NCI-H2107 treated with DMSO at 0.1 percent for 48 hours (cell line): ENCODE data around the gene SPEF1.

Experiments
- DNase-seq: peaks from one replicate; lab custom pipeline; 2025; ENCODE audit not compliant: unreplicated experiment; lab: John Stamatoyannopoulos, UW

Gene SPEF1

DNA sequence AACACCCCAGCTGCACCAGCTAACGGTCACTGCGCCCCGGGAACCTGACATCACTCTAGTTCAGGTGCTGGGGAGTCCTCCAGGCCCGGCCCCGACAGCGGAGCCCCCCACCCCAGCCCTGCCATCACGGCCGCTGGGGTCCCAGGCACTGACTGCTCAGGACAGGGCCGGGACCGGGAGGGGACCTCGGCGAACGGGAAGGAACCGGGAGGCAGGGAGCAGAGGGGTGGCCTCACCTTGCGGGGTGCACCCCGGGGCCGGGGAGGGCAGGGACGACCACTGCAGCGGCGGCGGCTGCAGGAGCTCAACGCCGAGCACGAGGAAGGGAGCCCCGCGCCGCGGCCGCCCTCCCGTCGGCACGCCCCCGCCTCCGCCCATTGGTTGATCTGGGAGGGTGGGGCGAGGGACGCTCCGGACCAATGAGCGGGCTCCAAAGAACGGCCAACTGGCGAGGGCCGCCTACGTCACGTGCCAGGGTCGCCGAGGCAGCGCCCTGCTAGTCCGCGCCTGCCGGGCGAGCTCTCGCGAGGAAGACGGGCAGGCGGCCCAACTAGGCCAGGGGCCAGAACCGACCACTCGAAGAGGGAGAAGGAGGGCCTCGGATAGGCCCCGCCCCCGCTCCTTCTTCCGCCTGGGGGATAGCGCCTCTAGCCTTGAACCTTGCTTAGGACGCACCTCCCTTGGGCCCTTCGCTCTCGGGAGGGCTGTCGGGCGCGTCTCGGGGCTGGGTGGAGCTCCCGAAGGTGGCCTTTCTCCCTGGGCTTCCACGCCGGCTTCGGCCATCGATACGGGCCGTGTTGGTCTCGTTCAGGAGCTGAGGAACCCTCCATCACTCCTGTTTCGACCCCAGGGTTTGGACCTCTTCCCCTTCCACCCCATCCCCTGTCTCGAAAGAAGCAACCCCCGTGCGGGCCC lies 13.6 kb downstream of the SPEF1 start, which contains the start of gene ADISSP:
Gene ADISSP (minus strand): TSS at position 327 of the 915 bp plus-strand sequence. CDS start 7,653 bp downstream, outside the sequence.
- peak; percentile 71 for DNase-seq

DNA sequence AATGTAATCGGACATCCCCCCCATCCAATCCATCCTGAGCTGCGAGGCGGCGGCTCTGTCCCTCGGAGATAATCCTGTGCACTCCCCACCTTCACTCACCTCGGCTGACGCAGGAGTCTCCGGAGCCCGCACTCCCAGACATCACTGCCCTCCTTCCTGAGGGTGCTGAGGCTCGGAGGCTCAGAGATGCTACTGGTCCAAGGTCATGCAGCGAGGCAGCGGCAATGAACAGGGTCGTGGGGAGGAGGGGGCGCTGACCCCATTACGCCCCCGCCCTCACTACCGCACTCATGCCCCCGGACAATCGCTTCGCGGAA lies 14.2 kb downstream of the SPEF1 start:
- DNase-seq = no peak

GRCh38 chr20:3766422-3767109 lies 14.7 kb downstream of the SPEF1 start:
- DNase-seq = no peak

DNA sequence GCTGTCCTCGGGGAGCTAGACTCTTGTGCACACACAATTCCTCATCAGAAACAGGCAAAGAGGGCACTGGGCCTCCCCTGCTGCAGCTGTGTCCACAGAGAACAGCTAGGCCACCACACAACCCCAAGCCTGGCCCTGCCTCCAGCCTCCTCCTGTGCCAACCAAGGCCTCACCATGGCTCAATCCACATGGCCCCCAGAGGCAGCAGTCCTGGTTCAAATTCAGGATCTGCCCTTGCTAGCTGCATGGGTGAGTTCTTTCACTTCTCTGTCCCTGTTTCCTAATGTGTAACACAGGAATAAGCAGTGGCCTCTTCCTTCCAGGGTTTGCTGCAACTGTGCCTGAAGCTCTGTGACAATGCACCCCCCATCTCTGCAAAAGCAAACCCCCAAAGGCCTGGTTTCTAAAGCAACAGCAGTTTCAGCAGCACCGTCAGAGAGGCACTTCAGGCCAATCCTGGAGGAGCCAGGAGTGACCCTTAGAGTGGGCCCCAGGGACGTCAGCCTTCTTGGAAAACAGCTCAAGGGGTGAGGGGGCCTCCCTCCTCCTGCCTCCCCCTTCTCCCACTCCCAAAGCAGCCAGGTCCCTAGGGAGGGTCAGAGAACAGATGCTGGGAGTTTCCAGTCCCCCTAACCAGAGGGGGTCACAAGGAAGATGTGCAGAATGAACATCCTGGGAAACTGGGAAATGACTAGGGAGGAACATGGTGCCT lies 15.9 kb downstream of the SPEF1 start:
- DNase-seq = no peak

DNA sequence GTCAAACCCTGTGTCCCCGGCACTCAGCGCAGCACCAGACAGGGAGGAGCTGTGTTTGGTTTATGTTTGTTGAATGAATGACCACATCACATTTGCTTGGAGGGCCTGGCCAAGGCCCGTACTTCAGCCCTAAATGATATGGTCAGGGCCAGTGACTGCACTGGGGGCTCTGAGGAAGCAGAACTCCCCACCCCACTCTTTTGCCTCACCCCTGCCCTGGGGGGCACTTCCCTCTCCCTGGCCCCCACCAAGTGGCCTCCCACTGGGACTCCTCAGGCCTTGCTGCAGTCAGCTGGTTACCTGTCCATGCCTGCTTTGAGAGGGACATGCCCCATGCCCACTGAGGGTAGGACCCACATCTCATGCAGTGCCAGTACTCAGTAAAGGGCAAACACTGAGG lies 16.6 kb downstream of the SPEF1 start:
- DNase-seq = no peak

DNA sequence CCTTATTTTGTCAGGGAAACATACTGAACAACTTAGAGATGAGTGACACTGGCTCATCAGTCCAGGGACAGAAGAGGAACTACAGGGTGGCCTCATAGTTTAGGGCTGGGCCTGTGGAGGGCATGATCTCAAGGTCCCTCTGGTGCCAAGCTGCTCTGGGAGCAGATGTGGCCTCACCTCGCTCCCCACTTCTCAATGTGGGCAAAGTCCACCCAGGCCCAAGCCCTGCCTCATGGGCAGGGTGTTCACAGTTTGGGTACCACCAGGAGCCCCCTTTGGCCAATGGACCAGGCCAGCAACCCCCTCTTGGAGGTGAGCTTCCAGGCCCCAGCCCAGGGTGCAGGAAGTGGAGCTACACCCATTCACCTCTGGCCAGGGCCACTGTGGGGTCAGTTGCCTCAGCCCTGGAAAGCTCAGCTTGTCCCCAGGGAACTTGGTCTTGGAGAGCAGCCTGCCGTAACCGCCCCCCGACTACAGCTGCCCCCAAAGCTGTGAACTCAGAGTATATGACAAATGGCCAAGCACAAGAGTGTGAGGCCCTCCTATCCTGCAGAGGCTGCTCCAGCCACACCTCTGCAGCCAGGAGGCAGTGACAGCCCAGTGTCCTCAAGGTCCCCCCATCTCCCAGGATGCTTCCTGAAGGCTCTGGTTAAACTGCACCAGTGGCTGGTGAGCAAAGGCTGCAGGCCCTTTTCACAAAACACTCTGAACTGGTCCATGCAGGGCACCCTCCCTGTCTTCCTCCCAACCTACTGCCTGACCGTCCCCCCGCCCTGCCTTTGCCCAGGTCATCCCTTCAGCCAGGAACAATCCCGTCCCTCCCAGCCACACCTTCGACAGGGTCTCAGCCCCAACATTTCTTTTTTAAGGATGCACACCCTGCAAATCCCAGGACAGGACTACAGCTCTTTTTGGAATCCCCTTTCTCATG lies 17.3 kb downstream of the SPEF1 start:
- no peak for DNase-seq

DNA sequence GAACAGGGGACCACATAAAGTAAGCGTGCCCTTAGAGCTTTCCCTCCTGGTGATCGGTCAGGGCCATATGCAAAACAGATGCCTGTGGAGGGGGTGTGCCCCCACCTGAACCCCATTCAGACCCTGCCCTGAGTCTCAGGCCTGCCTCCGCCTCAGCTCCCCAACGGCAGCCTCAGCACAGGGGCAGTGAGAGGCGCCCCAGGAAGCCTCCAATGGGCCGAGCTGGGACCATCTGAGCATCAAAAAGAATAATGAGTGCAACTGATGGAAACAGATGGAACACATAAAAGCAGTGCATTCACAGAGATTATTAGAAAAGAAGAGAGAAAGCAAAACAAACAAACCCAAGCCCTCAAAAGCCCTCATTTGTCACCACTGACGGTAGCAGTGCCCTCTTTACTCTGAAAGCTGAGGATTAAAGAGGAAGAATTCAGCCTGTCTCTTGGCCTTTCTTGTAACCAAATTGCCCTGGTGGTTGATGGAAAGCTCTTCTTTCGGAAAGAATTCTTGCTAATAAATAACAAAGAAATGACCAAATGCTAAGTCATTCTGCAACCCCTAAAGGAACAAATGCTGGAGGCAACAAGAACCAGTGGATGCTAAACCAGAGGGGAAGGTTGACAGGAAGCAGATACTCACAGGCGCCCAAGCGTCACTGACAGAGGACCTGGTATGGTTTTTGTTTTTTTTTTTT lies 20.4 kb downstream of the SPEF1 start:
- no peak for DNase-seq

DNA sequence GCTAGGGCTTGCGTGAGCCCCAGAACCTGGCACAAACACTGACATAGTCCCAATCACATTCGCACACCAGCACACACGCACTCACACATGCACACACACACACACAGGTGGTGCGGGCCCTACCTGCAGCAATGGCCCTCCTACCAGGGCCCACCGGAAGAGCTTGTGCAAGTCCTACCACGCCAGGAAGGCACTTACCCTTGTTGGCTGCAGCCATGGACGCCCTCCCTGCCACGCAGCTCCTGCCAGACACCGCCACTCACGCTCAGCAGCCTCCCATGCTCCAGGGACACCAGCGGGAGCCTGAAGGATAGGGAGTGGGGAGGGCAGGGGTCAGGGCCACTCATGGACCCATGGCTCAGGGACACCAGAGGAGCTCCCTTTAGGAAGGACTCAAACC lies 21.4 kb downstream of the SPEF1 start:
- DNase-seq = no peak

- DNase-seq = no peak
Measured at GRCh38 chr20:3759316-3759823, 21.9 kb downstream of the SPEF1 start.

DNA sequence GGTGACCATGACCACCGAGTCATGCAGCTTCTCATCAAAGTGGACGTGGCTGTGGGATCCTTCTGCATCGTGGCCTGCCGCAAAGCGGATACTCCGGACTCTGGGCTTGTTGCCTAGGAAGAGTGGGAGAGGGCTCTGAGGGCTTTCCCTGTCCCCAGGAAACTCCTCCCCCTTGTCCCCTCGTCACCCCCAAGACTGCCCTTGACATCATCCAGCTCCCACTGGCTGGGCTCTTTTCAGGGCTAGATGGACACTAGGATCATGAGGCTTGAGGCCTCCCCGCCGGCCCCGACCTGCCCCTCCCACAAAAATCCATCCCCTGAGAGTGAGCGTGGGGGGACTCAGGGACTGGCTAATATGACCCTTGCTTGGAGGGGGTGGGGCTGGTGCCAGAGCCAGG lies 22.7 kb downstream of the SPEF1 start:
- DNase-seq = no peak

- no peak for DNase-seq
Measured at GRCh38 chr20:3757268-3757667, 24.0 kb downstream of the SPEF1 start.

- no peak for DNase-seq
Measured at GRCh38 chr20:3755814-3756480, 25.3 kb downstream of the SPEF1 start.

GRCh38 chr20:3755269-3755668 lies 26.0 kb downstream of the SPEF1 start:
- no peak for DNase-seq

DNA sequence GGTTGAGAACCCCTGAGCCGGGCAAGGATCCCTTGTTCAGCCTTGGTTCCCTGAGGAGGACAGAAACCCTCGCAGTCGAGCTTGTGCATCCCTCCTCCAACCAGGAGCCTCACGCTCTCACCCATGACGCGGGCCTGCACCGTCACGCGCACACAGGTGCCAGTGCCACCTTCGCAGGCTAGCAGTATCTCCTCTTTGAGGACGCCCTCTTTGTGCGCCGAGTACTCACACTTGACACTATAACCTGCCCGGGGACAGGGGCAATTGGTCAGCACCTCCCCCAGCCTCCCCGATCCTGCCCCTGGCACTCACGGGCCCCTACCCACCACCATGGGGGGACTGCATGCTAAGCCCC lies 27.0 kb downstream of the SPEF1 start:
- DNase-seq = no peak

DNA sequence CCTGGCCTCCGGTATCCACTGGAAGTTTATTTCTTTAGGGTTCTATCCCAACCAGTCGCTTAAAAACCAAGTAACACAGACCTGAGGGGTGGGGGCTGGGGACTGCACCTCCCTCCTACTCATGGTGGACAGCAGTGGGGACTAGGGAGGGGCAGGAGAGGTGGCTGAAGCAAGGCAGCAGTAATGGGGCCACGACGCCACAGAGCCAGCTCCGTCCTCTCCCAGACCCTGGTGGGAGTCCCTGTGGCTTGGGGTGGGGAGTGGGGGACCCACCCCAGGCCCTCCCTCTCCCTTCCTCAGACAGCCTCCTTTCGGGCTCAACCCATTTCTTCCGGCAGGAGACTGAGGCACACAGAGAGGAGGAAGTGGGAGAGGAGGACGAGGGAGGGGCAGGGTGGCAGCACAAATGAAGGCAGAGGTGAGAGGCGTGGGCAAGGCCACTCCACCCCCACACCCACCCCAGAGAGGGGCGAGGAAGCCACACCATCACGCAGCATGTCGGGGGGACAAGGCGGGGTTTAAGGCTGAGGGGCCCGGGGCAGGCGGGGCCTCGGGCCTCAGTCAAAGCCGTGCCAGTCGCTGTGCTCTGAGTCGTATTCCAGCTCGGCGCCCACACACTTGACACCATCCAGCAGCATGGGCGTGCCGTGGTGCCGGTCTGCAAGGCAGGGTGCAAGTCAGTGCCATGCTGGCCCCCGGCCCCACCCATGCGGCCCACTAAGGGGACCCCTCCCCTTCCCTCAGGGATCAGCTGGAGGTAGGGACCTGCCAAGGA lies 27.6 kb downstream of the SPEF1 start:
- no peak for DNase-seq

GRCh38 chr20:3753098-3753497 lies 28.1 kb downstream of the SPEF1 start:
- DNase-seq = peak; percentile 8

- no peak for DNase-seq
Measured at GRCh38 chr20:3752386-3752759, 28.9 kb downstream of the SPEF1 start.

DNA sequence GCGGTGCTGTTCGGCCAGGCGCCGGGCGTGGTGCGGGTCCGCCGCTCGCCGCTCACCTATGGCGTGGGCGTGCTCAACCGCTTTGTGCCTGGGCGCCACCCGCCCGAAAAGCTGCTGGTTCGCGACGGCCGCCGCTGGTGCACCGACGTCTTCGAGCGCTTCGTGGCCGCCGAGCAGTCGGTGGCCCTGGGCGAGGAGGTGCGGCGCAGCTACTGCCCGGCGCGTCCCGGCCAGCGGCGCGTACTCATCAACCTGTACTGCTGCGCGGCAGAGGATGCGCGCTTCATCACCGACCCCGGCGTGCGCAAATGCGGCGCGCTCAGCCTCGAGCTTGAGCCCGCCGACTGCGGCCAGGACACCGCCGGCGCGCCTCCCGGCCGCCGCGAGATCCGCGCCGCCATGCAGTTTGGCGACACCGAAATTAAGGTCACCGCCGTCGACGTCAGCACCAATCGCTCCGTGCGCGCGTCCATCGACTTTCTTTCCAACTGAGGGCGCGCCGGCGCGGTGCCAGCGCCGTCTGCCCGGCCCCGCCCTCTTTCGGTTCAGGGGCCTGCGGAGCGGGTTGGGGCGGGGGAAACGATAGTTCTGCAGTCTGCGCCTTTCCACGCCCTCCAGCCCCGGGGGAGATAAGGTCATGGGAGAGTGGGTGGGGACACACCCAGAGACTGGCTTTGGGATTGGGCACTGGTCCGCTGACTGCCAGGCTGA lies 29.4 kb downstream of the SPEF1 start:
- no peak for DNase-seq
